ENCODE data around the gene SLC7A10.
"Not testable (repeated sequence)": the region's sequence is repeated elsewhere in the genome, so short reads cannot be mapped to it uniquely, and the experiment has no call there.

SLC7A10 gene

DNA sequence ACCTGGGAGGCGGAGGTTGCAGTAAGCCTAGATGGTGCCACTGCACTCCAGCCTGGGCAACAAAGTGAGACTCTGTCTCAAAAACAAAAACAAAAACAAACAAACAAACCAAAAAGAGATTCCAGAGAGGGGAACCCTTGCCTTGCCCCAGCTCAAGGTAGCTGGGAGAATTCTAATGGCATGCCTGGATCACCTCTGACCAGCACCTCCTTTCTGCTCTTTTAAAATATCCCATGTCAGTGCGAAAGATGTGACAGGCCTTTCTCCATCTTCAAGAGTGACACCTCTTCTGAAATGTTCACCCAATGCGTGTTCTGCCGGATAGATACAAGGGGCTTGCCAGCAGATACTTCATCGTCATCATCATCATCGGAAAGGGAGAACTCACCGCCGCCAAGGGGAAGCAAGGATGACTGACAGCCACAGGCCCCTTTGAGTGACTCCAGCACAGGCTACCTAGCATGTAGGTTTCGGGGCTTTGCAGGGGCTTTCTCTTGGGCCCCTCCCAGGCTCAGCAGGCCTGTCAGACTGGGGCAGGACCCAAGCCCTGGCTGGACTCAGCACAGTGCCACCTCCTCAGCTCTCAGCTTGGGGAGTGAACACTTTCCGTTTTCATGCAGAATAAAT lies 50.4 kb downstream of the SLC7A10 start:
- no peak for DNase-seq

DNA sequence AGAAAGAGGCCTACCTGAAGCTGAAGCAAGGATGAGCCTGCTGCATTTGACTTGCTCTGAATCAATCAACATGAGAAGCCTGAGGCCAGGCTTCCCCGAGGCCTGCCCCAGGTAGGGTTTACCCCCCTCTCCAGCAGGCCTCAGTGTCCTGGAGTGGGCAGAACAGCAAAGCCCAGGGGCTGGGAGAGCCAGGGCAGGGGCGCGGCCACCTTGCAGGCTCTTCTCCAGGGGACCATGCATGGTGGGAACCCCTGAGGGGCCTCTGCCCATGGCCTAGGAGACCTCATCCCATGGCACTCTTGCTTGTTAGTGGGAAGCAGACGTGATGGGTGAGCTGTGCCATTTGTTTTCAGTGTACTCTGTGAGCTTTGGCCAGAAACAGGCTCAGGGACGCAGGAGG lies 51.5 kb downstream of the SLC7A10 start:
- DNase-seq, result no peak

DNA sequence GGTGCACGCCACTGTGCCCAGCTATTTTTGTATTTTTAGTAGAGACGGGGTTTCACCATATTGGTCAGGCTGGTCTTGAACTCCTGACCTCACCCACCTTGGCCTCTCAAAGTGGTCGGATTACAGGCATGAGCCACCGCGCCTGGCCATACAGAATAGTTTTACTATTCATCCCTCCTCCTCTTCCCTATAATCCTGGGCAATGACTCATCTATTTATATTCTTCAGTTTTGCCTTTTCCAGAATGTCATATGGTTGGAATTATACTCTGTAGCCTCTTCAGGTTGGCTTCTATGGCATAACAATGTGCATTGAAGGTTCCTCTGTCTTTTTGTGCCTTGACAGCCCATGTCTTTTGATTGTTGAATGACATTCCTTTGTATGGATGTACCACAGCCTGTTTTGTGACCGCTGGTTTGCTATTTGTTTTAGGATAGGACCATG lies 53.7 kb downstream of the SLC7A10 start:
- no peak for DNase-seq

DNA sequence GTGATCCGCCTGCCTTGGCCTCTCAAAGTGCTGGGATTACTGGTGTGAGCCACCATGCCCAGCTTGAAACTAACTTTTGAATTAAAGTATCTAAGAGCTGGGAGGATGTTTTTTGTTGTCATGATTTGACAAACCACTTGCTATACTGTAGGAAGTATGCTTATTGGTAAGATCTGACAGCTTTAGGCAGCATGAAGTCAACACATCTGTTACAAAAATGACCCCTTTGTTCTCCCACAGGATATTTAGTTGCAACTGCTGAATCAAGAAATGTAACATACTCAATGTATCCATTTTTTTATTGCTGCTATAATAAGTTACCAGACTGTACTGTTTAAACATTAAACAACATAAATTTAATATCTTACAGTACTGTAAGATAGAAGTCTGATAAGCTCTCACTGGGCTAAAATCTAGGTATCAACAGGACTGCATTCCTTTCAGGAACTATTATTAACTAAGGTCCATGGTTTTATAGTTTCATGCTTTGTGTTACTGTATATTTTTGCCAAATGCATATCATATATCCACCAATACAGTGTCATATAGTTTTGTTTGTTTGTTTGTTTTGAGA lies 54.3 kb downstream of the SLC7A10 start:
- no peak for DNase-seq

DNA sequence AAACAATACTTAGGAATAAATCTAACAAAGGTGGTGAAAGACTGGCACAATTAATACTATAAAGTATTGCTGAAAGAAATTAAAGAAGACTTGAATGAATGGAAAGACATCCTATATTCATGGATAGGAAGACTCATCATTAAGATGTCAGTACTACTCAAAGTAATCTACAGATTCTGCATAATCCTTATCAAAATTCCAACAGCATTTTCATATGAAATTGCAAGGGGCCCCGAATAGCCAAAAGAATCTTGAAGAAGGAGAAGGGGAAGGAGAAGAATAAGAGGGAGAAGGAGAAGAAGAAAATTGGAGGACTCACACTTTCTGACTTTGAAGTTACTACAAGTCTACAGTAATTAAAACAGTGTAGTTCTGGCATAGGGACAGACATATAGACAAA lies 57.1 kb downstream of the SLC7A10 start:
- no peak for DNase-seq

DNA sequence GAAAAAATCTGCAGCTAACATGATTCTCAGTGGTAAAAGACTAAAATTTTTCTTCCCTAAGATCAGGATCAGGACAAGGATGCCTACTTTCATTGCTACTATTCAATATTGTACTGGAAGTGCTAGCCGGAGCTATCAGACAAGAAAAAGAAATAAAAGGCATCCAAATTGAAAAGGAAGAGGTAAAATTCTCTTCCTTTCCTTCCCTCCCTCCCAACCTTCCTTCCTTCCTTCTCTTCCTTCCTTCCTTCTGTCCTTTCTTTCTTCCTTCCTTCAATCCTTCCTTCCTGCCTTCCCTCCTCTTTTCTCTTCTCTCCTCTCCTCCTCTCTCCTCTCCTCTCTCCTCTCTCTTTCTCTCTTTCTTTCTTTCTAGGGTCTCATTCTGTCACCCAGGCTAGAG lies 58.2 kb downstream of the SLC7A10 start:
- no peak for DNase-seq

DNA sequence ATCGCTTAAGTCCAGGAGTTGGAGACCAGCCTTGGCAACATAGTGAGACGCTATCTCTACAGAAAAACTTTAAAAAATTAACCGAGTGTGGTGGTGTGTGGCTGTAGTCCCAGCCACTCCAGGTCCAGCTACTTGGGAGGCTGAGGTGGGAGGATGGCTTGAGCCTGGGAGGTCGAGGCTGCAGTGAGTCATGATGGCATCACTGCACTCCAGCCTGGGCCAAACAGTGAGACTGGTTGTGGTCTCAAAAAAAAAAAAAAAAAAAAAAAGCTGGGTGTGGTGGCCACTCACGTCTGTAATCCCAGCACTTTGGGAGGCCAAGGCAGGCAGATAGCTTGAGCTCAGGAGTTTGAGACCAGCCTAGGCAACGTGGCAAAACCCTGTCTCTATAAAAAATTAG lies 59.6 kb downstream of the SLC7A10 start:
- DNase-seq, result not testable (repeated sequence)

DNA sequence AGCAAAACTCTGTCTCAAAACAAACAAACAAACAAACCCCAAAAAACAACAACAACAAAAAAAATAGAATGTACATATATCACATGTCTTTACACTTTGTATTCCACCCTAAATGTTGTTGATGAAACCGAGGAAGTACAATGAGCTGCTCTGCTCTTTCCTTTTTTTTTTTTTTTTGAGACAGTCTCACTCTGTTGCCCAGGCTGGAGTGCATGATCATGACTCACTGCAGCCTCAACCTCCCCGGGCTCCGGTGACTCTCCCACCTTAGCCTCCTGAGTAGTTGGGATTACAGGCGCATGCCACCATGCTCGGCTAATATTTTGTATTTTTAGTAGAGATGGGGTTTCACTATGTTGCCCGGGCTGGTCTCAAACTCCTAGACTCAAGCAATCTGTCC lies 62.2 kb downstream of the SLC7A10 start:
- DNase-seq, result no peak

DNA sequence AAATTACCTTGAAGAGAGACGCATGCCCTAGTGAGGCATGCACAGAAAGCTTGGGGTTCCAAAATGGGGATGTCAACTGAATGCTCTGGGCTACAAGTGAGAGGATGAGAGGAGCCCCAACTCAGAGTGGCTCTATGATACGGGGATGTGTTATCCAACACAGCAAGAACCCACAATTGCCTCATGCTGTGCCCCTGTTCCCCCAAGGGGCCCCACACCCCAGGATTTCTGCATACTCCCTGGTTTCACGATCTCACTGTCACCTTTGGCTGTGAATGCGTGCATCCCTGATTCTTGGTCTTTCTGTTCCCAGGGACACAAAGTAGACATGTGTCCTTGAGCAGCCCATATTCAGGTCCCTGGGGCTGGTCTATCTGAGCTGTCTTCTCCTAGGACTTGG lies 64.4 kb downstream of the SLC7A10 start:
- no peak for DNase-seq

DNA sequence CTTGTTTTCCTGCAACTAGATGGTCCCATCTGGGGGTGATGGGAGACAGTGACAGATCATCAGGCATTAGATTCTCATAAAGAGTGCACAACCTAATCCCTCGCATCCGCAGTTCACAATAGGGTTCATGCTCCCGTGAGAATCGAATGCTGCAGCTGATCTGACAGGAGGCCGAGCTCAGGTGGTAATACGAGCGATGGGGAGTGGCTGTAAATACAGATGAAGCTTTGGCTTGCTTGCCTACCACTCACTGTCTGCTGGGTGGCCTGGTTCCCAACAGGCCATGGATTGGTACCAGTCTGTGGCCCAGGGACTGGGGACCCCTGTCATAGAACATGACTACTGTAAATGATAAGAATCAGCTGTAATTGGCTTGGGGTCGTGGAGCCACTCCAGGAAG lies 65.8 kb downstream of the SLC7A10 start:
- DNase-seq, result no peak

DNA sequence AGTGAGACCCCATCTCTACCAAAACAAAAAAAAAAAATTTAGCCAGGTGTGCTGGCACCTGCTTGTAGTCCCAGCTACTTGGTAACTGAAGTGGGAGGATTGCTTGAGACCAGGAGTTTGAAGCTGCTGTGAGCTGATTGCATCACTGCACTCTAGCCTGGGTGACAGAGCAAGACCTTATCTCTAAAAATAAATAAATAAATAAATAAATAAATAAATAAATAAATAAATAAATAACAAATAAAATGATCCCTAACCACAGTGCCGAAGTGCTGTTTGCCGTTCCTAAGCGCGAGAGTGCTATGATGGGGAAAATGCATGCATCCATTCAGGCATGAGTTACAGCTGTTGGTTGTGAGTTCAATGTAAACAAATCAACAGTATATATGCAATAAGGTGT lies 66.5 kb downstream of the SLC7A10 start:
- no peak for DNase-seq

Data from NCI-H2107 (cell line).